SHP77 treated with DMSO at 0.1 percent for 48 hours (cell line): ENCODE data around the gene RFTN1.

Source experiments
- DNase-seq: peaks from one replicate; lab custom pipeline; 2025; lab: John Stamatoyannopoulos, UW

Gene RFTN1

DNA sequence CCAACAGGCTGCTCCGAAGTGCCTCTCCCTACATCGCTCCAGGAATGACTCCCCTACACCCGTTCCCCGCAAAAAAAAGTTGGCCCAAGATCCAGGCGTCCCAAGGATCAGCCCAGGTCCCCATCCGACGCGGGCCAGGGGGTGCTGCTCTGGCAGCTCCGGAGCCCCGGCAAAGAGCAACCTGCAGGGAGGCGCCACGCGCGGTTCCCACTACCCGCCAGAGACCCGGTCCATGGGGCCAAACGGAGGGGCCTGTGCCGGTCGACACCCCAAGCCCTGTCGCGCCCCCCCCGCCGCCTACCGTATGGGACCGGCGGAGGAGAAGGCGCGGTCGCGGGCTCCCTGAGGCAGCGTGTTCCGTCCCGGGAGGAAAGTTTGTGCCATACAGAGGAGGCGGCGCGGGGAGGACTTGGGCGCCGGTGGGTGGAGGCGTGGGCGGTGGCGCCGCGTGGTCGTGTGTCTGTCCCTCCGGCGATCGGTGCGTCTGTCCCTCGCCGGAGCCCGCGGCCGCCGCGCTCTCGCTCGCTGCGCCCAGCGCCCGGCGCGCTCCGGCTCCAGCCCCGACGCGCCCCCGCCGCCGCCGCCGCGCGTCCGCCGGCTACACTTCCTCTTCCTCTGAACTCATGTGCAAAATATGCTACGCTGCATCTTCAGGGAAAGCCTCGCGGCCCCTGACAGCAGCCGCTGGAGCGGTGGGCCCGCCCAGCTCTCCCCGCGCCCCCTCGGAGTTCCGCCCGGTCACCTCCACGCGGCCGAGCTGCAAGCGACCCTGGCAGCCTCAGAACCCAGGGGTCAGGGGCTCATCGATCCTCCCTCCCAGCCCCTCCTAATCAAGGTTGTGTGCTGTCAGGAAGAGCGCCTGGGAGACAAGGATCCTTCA, at the start of gene RFTN1:
Gene RFTN1, minus strand, starts transcription at position 559 of the 880 bp plus-strand sequence. CDS start 19,830 bp downstream, outside the sequence.
- no peak for DNase-seq

DNA sequence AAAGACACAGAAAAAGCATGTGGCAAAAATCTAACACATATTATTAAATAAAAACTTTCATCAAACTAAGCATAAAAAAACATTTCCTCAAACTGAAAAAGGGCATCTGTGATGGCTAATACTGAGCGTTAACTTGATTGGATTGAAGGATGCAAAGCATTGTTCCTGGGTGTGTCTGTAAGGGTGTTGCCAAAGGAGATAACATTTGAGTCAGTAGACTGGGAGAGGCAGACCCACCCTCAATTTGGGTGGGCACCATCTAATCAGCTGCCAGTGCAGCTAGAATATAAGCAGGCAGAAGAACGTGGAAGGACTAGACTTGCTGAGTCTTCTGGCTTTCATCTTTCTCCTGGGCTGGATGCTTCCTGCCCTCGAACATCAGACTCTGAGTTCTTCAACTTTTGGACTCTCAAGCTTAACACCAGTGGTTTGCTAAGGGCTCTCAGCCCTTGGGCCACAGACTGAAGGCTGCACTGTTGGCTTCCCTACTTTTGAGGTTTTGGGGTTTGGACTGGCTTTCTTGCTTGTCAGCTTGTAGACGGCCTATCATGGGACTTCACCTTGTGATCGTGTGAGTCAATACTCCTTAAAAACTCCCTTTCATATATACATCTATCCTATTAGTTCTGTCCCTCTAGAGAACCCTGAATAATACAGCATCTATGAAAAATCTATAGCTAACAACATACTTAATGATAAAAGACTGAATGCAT, 46.3 kb upstream of the RFTN1 start:
- DNase-seq: no peak

- no peak for DNase-seq
These were observed 40.6 kb upstream of the RFTN1 start for GRCh38 chr3:16554126-16554525.

DNA sequence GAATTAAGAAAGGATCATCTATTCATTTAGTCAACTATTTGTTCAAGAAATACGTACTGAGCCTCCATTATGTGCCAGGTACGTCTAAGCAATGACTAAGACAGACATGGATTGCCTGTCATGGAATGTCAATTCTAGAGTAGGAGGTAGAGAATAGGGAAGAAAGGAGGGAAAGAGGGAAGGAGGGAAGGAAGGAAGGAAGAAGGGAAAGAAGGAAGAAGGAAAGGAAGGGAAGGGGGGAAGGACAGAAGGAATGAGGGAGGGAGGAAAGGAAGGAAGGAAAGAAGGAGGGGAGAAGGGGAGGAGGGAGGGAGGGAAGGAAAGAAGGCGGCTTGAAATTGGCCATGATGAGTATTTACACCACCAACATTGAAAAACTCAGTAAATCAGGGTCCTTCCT, 39.3 kb upstream of the RFTN1 start:
- DNase-seq: no peak

DNA sequence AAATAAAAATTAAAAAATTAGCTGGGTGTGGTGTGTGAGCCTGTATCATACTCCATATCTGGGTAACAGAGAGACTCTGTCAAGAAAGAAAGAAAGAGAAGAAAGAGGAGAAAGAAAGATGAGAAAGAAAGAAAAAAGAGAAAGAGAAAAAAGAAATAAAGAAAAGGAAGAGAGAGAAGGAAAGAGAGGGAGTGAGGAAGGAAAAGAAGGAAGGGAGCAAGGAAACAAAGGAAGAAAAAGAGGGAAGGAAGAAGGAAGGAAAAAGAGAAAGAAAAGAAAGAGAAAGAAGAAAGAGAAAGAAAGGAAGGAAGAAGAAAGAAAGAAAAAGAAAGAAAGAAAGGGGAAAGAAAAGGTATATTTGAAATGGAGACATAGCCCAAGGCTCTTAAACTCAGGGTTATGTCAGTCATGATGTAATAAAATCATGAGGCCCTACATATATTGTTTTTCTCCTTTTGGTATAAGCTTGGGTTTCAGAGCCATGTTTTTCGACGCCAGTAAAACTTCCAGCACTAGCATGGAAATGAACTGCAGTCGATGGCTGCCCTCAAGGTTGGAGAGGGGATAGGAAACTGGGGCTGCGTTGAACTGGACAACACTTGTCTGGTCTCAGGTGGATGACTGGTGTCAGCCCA, 38.0 kb upstream of the RFTN1 start:
- no peak for DNase-seq

- DNase-seq: peak; percentile 59
These were observed 37.3 kb upstream of the RFTN1 start for GRCh38 chr3:16550676-16551341.

DNA sequence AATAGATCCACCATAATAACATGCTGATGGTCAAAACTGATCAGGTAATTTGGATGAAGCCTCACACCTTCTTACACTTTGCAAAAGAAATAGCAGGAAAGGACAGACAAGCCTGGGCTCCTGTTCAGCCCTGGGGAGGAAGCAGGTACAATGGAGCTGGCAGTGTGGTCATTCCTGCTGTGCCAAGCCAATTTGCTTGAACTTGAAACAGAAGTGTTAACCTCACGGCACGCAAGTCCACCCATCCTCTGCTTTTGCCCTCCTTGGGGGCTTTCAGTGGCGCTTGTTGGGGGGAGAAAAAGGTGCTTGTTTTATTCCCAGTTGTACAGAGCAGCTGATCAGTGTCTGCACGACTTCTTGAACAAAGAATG, 36.8 kb upstream of the RFTN1 start:
- DNase-seq: peak; percentile 47

GRCh38 chr3:16548721-16549120, 35.2 kb upstream of the RFTN1 start:
- no peak for DNase-seq

DNA sequence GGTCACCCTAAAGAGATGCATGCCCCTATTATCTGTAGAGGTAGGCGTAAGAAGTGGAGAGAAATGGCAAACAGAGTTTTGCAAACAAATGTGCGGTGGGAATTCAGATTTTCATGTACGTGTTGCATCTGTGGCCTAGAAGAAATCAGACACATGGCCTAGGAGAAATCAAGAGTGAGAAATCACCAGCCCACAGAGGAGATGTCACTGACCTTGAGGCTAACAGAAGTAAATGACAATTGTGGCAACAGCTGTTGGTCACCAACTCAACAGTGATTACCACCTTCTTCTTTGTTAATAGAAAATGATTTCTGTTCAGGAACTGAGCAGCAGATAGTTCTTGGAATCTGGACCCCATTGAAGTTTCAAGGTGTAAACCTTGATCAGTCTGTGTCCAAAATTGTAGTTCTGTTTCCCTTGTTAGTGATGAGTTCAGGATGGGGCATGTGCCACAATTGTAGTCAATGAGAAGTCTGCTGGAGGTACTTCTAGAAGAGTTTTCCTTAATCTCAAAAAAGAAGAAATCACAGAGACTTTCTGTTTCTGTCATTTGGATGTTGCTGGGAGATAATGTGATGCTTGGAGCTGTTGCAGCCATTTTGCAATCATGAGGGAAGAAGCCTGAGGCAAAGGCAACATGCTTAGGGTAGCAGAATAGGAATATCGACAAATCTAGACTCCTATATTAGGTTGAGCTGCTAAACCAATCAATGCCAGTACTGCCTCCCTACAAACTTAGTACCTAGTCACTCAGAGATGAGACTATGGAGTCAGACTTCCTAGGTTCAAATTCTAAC, 34.3 kb upstream of the RFTN1 start:
- DNase-seq: no peak

DNA sequence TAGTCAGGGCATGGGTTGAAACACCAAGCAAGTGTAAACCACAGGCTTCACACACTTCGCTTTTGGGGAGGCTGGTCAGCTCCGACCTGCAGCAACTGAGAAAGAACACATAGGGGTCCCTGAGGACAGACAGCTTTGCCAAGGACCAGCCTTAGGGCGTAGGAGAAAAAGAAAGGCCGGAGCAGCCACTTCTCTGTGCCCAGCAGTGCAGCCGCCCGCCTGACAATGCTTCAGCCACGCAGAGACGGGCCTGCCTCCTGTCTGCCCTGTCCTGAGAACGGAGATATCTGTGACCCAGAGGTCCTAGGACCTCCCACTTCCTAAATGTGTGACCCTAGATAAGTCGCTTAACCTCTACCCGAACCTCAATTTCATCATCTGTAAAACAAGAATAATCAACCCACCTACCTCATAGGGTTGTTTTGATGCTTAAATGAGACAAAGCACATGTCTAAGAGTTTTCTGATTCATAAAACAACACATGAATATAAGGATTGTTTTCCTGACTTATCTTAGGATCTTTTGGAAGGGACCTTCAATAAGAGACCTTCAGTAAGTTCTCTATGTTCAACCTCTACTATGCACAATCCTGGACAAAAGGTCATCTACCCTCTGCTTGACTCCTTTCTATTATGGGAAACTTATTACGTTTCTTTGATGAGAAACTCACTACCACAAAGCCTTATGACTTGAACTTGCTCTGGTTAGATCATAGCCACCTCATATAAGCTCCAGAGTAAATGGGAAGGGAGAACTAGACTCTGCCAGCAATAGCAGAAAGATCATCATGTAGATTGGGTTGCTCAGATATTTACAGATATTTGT, 32.9 kb upstream of the RFTN1 start:
- DNase-seq: no peak

DNA sequence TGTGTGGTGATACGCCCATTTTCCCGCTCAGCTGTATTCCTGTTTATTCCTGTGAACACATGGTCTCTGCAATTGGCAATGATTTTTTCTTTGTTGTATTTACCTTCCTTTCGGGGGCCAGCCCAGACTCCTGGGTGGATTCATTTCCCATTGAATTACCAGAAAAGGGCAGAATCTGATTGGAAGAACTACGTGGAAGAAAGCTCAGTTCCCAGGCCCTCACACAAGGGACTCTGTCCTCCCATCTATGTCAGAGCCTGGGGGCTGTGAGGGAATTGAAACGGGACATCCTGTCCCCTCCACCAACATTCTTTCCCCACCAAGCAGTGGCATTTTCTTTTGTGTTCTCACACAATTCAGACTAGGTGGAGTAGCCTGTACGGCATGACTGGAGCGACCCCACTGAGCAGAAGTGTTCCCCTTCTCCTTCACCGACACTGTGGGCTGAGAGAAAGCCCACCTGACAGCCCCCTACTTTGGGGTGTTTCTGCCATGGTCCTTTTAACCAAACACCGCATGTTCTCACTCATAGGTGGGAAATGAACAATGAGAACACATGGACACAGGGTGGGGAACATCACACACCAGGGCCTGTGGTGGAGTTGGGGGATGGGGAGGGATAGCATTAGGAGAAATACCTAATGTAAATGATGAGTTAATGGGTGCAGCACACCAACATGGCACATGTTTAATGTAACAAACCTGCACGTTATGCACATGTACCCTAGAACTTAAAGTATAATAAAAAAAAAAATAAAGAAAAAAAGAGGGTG, 32.1 kb upstream of the RFTN1 start:
- no peak for DNase-seq

- DNase-seq: no peak
These were observed 29.9 kb upstream of the RFTN1 start for GRCh38 chr3:16543242-16543864.

DNA sequence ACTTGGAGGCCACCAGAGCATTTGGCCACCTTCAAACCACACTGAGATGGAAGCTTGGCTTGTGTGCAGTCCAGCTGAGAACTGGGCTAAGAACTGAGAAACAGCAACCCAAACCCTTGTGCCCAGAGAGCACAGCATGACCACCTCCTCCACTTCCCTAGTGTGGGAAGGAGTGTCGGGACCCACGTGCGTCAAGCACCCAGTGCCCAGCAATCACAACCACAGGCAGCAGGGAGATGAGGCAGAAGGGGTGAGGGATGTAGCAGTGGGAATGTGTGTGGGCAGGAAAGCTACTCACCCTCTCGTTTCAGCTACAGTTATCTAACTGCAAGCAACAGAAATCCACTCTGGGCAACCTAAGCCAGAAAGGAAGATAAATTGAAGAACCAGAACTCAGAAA, 25.0 kb upstream of the RFTN1 start:
- no peak for DNase-seq

- no peak for DNase-seq
These were observed 23.5 kb upstream of the RFTN1 start for GRCh38 chr3:16536996-16537395.

DNA sequence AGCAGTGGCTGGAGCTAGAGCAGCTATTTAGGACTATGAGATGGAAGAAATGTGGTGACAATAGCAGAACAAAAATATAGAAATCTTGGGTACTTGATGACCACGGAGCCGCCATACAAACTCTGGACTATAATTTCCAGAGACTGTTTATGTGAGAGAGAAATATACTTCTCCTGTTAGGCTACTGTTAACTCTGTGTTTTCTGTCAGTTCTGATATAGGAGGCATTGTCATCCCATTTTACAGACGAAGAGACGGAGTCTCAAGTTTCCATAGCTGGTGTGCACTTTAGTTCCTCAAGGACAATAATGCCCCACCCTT, 22.8 kb upstream of the RFTN1 start:
- DNase-seq: no peak

- DNase-seq: peak; percentile 71
These were observed 21.3 kb upstream of the RFTN1 start for GRCh38 chr3:16534640-16535262.

GRCh38 chr3:16533928-16534574, 20.6 kb upstream of the RFTN1 start:
- no peak for DNase-seq

GRCh38 chr3:16529264-16529663, 15.8 kb upstream of the RFTN1 start:
- no peak for DNase-seq

GRCh38 chr3:16528581-16528993, 15.1 kb upstream of the RFTN1 start:
- DNase-seq: no peak
